ENCODE results near the gene RASD2. TPM values are rescaled to one million over a fixed set of nuclear protein-coding genes. Genes with fewer than 3 reads are reported as not detected.

RASD2 gene
- total RNA-seq, 1 experiment from 2014 or later: 0.42 TPM

GRCh38 chr22:35575116-35575748 is 34.6 kb downstream of the RASD2 start:
- no CpG with 5 or more reads among the region's 15 CpGs for WGBS (ENCODE audit: extremely low coverage, insufficient read length, low lambda C conversion rate)

More at GRCh38 chr22:35575116-35575748, 34.6 kb downstream of the RASD2 start:
- Histone ChIP-seq H2BK12ac (ENCODE audit: insufficient read length, low read depth, low read length) (no peak overlapping the region), H4K91ac (ENCODE audit: insufficient read length, low read depth, low read length) (no peak overlapping the region), H4K5ac (ENCODE audit: insufficient read length, low read depth, low read length) (no peak overlapping the region), H3K9ac (ENCODE audit: extremely low read depth, insufficient read length, low read length) (no peak overlapping the region), H3K4me2 (ENCODE audit: insufficient read depth, insufficient read length, low read length) (no peak overlapping the region), H4K8ac (replicated peaks; ENCODE audit: insufficient read length, low read depth, low read length) (no peak overlapping the region), H2AK5ac (ENCODE audit: insufficient read length, low read length) (no peak overlapping the region), H4K20me1 (ENCODE audit: control insufficient read depth, insufficient read depth, insufficient read length) (no peaks in the 10 kb centered on the region), H3K79me2 (ENCODE audit: insufficient read depth, low read length) (no peaks in the 10 kb centered on the region), H3K4ac (ENCODE audit: low read depth, low read length) (no peak overlapping the region), H3K9me3 (ENCODE audit: control insufficient read depth, low read depth, low read length) (no peaks in the 10 kb centered on the region), H3K14ac (ENCODE audit: insufficient read depth, low read length) (no peak overlapping the region; the same call in 1 of the 2 replicates), H2BK120ac (ENCODE audit: low read depth, low read length, poor library complexity, severe bottlenecking) (no peak overlapping the region), H3T11ph (ENCODE audit: low read length) (no peak overlapping the region), H2BK20ac (ENCODE audit: low read depth, low read length, poor library complexity, severe bottlenecking) (no peak overlapping the region), H3K27me3 (ENCODE audit: insufficient read depth, low read length) (no peaks in the 10 kb centered on the region), H2BK15ac (ENCODE audit: low read depth, low read length) (no peak overlapping the region), H3K56ac (ENCODE audit: insufficient read length, low read depth, low read length) (no peak overlapping the region), H2AFZ (ENCODE audit: low read length) (no peak overlapping the region), H3K23me2 (ENCODE audit: insufficient read length, low read depth, low read length, poor library complexity, severe bottlenecking) (no peaks in the 10 kb centered on the region), H3K79me1 (ENCODE audit: insufficient read depth, low read depth, low read length, poor library complexity, severe bottlenecking) (no peaks in the 10 kb centered on the region), H3K23ac (ENCODE audit: insufficient read length, low read depth, low read length) (no peak overlapping the region), H2BK5ac (ENCODE audit: insufficient read length, low read length) (no peak overlapping the region), H3K27ac (ENCODE audit: insufficient read length, low read depth, low read length) (no peak overlapping the region), H3K18ac (ENCODE audit: insufficient read length, low read depth, low read length) (no peak overlapping the region), H3K4me1 (ENCODE audit: insufficient read depth, low read length) (no peaks in the 10 kb centered on the region)
- no peak for TF ChIP-seq CTCF (conservative IDR thresholded peaks at IDR 0.05)
- no peaks in the 10 kb centered on the region for H3K36me3 Mint-ChIP-seq (ENCODE audit: insufficient read depth in 1 of 3, low read depth in 3 of 3)
- H3K4me3 Mint-ChIP-seq: no peak overlapping the region
- no peaks in the 10 kb centered on the region for H3K9me3 Mint-ChIP-seq
- H3K4me1 Mint-ChIP-seq: no peaks in the 10 kb centered on the region; a peak in 1 of 4 replicates
- peaks cover 8% of the 10 kb centered on the region for H3K27me3 Mint-ChIP-seq (ENCODE audit: low read depth)
- H3K27ac Mint-ChIP-seq: no peak overlapping the region
- no peak for DNase-seq
